HG03108 (cell line): Measurements from ENCODE around the gene FRZB.
"Not testable (repeated sequence)": the region's sequence is repeated elsewhere in the genome, so short reads cannot be mapped to it uniquely, and the experiment has no call there.

Experiments
- ATAC-seq: cut with Tn5 transposase; IDR thresholded peaks from one replicate; pipeline ENCODE4 v1.9.1; 2021; ENCODE audit warnings: moderate library complexity; ENCODE audit not compliant: unreplicated experiment

Gene FRZB

DNA sequence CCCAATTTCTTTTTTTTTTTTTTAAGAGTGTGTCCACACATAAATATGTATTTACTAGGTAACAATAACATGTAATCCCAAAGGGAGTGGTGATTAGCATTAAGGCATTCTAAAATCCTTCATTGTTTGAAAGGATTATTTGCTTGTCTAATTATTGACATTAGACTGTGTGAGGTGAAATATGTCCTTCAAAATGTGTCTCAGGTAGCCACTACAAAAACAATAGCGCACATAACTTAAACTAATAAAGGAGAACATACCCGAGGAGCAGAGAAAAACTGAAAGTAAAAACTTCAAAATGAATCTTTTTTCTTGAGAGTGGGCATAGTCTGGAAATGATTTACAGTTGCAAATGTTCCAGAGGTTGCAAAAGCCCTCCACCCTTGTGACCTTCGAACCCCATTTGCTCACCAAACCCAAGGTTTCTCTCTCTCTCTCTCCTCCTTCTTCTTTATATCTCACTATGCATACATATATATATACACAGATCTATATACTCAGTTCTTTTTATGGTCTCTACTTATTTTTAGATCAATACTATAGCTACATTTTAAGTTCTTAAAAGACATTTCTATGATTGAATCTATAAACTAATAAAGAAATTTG is 24.4 kb upstream of the FRZB start:
- ATAC-seq: no peak

DNA sequence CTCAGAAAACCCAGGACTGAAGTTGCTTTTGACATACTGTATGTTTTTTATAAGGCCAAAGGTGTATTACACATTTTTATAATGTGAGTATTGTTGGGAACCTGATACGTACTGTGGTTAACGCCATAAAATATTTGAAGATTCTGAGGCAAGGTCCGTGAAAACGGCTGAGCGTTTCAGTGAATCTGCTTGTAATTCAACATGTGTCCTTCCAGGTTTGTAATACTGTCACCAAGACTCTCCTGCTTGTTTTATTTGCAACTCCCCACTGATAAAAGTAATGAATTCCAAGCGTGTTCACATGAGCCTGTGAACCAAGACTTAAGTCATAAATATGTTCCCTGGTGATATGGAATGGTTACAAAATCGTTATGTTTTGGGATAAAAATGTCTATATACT is 23.9 kb upstream of the FRZB start:
- ATAC-seq: no peak

DNA sequence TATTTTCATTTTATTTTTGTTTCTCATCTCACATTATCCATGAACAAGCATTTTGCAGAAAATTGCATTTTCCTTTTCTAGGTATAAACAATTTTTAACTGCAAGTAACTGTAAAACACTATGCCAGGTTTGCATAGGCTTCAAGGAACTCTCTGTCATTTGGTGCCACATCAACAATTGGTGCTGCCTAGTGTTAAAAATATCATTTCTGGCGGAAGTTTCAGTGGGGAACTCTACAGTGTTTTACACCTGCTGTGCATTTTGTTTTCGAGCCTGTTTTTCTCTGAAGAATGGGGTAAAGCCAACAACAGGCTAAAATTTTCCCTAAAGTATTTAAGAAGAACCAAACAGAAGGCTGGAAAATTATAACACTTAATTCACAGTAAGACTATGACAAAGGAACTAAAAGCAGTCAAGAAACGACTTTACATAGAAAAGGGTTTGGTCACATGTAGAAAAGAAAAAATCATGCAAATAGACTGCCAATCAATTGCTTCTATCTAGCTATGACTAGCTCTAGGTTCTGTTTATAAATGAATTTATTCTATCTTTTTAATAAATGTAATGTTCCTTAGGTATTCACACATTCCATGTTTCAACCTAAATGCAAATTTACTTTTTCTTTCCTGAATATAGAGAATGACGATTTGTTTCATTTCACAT is 21.4 kb upstream of the FRZB start:
- no peak for ATAC-seq

DNA sequence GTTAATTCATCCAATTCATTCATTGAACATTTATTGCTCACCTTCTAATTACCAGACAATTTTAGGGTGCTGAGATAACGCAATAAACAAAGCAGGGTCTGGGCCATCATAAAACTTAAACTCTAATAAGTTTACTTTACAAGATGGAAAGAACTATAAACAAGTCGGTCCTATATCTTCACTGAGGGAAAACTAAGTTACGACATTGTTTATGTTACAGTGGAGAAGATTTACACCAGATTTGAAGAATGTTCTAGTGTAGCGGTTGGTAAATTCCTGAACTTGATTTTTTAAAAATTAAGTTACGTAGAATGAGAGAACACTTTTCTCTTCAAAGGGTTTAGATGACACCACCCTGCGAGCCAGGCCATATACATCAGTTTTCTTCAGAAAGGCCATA is 20.7 kb upstream of the FRZB start:
- ATAC-seq: no peak

DNA sequence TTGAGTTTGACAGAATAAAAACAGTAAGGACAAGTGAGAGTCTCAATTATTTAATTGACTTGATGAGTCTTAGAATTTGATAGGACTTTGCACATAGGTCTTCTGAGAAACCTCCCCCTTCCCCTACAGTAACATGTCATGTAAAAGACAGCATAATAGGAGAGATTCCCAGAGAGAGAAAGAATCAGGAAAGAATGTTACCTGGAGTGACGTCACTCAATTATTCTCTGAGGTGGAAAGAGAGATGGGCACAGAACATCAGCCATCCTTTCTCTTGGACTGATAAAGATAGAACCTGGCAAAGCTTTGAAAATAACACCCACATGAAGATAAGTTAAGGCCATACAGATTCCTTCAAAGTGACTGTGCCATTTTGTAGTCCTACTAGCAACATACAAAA is 19.3 kb upstream of the FRZB start:
- no peak for ATAC-seq

DNA sequence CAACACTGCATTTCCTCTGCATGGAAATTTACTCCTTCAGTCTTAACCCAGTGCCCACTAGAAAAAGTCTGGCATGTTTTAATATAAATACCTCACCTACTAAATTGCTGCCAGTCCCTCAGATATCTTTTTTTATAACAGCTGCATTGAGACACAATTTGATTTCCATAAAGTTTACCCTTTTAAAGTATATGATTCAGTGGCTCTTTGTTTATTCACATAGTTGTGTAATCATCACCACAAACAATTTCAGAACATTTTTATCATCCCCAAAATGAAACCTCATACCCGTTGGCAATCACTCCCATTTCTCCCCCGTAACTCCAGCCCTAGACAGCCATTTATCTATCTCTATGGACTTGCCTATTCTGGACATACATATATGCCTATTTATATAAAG is 17.0 kb upstream of the FRZB start:
- no peak for ATAC-seq

DNA sequence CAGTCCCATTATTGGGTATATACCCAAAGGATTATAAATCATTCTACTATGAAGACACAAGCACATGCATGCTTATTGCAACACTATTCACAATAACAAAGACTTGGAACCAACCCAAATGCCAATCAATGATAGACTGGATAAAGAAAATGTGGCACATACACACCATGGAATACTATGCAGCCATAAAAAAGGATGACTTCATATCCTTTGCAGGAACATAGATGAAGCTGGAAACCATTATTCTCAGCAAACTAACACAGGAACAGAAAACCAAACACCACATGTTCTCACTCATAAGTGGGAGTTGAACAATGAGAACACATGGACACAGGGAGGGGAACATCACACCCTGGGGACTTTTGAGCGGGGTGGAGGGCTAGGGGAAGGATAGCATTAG is 13.7 kb upstream of the FRZB start:
- not testable (repeated sequence) for ATAC-seq

DNA sequence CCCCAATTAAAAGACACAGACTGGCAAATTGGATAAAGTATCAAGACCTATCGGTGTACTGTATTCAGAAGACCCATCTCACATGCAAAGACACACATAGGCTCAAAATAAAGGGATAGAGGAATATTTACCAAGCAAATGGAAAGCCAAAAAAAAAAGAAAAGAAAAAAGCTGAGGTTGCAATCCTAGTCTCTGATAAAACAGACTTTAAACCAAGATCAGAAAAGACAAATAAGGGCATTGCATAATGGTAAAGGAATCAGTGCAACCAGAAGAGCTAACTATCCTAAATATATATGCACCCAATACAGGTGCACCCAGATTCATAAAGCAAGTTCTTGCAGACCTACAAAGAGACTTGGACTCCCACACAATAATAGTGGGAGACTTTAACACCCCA is 10.2 kb upstream of the FRZB start:
- not testable (repeated sequence) for ATAC-seq

DNA sequence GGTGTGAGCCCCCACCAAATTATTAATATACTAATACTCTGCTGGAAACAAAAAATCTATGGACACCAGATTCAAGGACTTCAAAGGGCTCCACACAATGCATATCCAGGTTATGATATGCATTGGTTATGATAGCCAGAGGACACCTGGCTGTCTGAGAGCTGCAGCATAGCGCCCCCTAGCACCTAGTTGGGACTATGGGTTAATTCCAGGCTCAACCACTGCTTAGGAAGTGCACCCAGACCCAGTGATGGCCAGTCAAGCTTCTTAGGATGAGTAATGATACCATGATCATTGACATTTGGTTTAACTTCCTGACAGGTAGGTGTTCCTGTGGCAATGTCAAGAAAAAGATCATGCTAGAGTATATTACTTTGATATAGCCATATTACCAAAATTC is 3.8 kb upstream of the FRZB start:
- ATAC-seq: no peak

DNA sequence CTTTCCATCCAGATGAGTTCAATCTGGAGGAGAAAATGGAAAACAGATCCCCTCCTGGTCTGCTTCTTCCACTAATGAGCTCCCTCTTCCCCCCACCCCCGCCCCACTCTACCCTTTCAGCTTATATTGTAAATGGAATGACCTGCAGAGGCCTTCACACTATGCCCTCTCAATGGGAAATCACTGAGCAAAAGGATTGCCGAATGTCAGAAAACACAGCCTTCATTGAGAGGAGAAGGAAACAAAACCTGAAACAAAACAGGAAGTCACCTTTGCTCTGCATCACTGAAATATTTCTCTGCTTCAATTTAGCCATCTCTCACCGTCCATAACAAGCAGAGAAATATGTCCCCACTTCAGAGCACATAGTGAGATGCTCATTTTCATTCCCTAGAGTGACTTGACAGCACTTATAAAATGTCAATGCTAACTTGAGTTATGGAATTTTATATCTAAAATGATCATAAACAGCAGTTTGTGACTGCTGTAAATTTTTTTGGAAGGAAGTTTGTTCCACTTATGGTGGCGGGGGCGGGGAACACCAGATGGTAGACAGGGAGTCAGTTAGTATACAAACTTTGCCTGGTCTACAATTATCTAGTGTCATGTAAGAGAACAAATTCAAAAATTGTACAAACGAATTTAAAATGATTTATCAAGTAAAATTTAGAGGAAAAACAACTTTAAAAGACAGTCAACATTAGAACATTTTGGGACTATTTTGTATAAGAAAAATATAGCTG is 1.8 kb upstream of the FRZB start:
- ATAC-seq: no peak

DNA sequence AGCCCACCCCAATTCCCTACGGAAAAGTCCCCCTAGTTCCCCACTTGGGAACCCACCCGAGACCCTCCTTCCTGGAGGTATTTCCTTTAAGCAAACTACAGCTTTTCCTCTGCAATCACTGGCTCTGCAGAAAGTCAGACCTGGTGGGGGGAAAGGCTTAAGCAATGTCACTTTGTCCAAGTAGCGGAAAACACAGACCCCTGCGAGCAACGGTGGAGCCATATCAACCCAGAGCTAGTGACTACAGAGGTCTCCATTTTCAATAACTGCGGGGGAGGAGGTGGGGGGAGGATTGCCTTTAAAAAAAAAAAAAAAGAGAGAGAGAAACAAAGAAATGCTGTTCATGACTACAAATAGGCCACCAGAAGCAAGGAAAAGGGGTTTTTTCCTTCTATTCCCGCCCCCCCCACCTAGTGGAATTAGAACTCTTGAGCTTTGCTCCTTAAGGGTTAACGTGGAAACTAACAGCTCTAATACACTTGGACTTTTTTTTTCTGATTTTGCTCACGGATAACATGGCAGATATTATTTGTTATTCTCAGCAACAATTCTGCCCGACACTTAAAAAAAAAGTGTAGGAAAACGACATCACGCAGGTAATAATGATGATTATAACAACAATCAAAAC is 1.1 kb upstream of the FRZB start:
- no peak for ATAC-seq

DNA sequence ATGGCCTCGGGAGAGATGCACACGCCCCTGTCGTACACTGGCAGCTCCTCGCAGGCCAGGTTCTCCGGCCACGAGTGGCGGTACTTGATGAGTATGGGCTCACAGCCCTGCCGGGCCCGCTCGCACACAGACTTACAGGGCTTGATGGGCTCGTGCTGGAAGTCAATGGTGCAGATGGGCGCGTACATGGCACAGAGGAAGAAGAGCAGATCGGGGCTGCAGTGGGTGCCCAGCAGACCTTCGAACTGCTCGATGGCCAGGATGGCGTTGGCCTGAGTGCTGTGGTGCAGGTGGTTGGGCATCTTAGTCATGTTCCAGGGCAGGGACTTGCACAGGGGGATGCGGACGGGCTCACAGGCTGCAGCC is 359 bp downstream of the FRZB start:
- no peak for ATAC-seq

DNA sequence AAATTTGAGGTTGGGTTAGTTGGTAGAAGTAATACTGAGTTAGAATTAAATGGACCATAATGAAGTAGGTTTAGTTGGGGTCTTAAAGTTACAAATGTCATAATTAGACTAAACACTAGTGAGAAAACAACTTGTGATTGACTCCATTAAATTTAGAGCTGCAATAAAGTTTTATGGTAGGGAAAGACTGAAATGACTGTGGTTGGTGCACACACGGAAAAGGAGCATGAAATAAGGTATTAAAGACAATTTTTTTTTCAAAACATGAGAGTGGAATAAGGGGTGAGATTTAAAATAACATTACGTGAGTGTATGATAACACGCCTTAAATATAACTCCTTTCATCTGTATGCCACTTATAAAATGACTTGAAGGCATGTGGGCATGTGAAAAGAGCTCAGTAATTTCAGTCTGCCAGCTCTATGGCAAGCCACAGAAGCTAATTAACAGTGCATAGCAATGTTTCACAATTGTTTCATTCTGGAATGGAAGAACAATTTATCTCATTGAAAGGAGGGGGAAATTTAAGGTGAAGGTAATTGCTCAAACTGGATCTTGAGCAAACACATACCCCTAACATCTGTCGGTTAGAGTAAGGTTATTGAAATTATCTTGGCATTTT is 1.4 kb downstream of the FRZB start:
- no peak for ATAC-seq

DNA sequence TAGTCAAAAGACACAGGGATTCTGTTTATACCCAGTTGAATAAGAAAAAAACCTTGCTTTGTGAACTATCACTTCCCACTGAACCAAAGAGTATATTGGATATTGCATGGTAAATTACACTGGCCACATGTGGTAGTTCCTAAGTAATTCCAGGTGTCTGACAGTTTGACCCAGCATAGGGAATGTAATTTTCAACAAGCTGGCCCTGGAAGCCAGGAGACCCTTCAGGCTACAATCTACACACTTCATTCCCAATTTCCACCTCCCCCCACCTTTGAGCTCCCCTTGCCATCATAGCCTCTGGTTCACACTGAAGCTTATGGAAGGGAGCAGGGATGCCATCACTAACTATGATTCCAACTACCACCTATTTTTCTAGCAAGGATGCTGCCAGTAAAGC is 2.8 kb downstream of the FRZB start:
- ATAC-seq: no peak

DNA sequence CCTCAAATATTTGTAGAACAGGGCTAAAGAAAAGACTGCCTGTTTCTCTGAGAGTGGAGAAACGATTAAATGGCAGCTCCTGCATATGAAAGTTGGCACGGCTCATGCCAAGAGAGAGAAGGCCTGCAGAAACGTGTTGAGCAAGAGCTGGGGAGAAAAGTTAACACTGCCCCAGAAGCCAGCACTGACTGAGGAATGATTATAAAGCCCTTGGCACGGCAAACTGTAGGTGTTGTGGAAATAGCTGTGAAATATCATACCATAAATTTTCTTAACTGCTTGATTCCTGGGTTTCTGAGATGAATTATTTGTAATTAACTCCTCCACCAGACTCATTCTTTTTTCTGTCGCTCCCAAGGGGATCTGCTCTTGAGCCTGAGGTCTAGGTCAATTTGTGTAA is 4.3 kb downstream of the FRZB start:
- ATAC-seq: no peak

DNA sequence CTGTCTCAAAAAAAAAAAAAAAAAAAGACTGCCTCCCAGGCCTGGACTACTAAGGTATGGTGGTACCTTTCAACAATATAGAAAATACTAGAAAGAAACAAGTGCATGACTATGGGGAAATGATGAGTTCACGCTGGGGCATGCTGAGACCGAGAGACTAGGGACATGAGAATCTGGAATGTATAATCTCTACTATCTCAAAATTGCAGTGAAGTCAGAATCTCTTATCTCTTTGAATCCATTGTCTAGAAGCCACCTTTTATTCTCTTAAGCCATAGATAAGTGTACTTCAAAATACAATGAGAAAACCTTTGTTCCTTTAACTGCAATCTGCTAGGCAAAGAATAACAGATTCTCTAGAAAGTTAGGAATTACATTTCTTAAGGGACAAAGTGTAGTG is 5.6 kb downstream of the FRZB start:
- ATAC-seq: no peak

DNA sequence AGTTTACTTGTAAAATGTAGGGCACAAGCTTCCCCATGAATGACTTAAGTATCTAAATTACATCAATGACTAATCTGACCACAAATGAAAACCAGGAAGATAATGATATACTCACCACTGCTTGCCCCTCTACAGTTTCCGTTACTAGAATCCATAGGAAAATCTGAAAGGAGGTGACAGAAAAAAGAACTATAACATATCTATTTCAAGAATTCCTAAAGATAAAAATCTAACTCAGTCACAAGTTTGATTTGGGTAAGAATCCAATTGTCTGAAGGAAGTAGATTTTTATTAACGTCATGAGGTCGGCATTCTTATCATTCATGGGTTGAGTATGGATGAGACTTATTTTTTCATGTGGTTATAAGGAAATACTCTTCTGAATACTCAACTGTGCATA is 7.8 kb downstream of the FRZB start:
- no peak for ATAC-seq

DNA sequence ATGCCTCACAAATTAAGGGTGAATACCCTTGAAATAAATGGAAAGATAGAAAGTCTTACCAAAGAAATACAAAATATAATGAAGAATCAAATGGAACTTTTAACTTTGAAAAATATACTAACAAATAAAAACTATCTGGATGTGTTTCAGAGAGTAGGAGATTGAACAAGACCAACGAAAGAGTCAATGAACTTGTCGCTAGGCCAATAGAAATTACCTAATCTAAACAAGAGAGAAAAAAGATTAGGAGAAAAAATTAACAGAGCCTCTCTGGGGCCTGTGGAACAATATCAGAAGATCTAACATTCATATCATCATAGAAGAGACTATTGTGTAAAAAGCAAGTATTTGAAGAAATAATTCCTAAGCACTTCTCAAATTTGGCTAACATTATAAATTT is 11.1 kb downstream of the FRZB start:
- ATAC-seq: no peak

DNA sequence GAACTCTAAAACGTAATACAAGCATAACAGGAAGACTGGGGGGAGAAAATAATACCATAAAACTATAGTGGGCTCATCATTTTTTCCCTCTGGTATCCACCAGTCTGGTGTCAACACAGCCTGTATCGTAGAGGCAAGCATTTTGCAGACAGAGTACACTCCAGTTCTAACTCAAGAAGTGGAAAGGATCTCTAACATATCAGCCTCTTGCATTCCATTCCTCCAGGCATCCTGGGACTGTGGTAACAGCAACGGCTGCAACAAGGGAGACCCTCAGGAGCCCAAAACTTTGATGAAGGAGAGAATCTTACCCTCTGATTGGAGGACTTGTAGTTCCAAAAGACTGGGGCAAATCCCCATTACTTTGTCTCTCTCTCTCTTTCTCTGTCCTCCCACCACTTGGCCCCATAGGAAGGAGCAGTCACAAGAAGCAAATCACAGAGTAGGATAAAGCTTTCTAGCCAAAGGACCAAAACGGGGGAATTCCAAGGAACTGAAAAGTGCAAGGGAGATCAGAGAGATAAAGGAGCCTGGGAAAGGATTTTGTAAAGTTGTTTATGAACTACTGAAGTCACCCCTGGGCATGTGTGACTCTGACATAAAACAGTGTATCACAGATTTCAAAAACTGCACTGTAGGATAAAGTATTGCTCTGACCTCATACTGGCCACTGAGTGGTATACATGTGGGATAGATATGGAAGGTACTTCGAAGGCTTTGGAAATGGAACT is 11.9 kb downstream of the FRZB start:
- no peak for ATAC-seq

DNA sequence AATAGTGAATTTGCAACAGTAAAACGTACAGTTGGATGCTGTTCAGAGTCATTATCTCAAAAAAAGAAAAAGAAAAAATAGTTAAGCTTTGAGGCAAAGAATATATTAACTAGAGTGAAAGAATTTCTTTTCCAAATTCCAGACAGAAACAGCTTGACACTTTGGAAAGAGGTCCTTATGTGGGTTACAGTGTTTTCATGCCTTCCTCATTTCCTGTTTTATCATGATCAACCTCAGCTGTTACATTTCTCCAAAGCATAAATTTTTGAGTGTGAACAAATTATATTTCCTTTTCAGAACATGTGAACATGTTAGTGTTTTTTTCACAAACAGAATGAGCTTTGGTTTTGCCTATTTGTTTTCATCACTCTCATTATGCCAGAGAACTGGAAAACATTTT is 13.6 kb downstream of the FRZB start:
- ATAC-seq: no peak

DNA sequence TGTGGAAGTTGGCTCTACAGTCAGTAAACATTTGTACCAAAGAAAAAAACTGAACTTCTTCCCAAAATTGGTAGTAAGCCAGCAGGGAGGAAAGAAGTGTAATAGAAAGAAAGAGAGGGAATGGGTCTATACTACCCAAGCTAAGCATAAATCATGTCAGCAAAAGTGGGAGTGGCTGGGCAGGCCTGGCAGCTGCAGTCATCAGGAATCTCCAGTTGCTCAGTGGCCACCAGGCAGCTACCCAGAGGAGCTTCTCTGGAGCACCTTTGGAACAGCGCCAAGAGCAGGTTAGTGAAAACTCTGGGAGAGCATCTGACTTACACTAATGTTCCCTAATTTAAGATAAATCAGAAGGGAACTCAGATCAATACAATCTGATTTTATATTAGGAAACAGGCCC is 14.3 kb downstream of the FRZB start:
- no peak for ATAC-seq
